Endodermal cell (in vitro differentiated cells): ENCODE results near the gene TTF2. TPM values are rescaled to one million over a fixed set of nuclear protein-coding genes. Genes with fewer than 3 reads are reported as not detected.

Experiments used
- DNase-seq: peaks from one replicate; pipeline ENCODE4 v3.0.0-alpha.2; 2017
- H3K27ac ChIP-seq: 2 replicates; pipeline ENCODE4 v1.5.1; 2013; ENCODE audit warnings: mild to moderate bottlenecking, low read depth, low read length, moderate library complexity
- H3K27me3 ChIP-seq: 2 replicates; pipeline ENCODE4 v1.6.1; 2013; ENCODE audit warnings: mild to moderate bottlenecking, low read length, moderate library complexity; ENCODE audit not compliant: insufficient read depth, control insufficient read depth, poor library complexity, severe bottlenecking
- H3K36me3 ChIP-seq: 2 replicates; pipeline ENCODE4 v1.7.0; 2013; ENCODE audit warnings: mild to moderate bottlenecking, low read length, moderate library complexity; ENCODE audit not compliant: control insufficient read depth, insufficient read depth
- H3K4me1 ChIP-seq: one replicate; pipeline ENCODE4 v1.7.0; 2013; ENCODE audit warnings: low read length; ENCODE audit not compliant: control insufficient read depth, insufficient read depth
- H3K4me3 ChIP-seq: 2 replicates; pipeline ENCODE4 v1.5.1; 2013; ENCODE audit warnings: mild to moderate bottlenecking, low read length, moderate library complexity
- H3K9ac ChIP-seq: 2 replicates; pipeline ENCODE4 v1.6.1; 2013; ENCODE audit warnings: mild to moderate bottlenecking, low read length, moderate library complexity; ENCODE audit not compliant: poor library complexity, severe bottlenecking; ENCODE audit errors: extremely low read depth
- H3K9me3 ChIP-seq: 2 replicates; pipeline ENCODE4 v1.6.1; 2013; ENCODE audit warnings: mild to moderate bottlenecking, low read length, moderate library complexity; ENCODE audit not compliant: control insufficient read depth
- H3K27ac Mint-ChIP-seq: 2 replicates; pipeline ENCODE4 v1.8.0; 2020; ENCODE audit warnings: mixed read lengths
- H3K27me3 Mint-ChIP-seq: 2 replicates; pipeline ENCODE4 v1.8.0; 2021; ENCODE audit warnings: mild to moderate bottlenecking, mixed read lengths; ENCODE audit not compliant: insufficient read depth
- H3K36me3 Mint-ChIP-seq: 2 replicates; pipeline ENCODE4 v1.8.0; 2020; ENCODE audit warnings: low read depth, mixed read lengths
- H3K4me1 Mint-ChIP-seq: 2 replicates; pipeline ENCODE4 v1.8.0; 2020; ENCODE audit warnings: mixed read lengths
- H3K4me3 Mint-ChIP-seq: 2 replicates; pipeline ENCODE4 v1.8.0; 2020; ENCODE audit warnings: mild to moderate bottlenecking, moderate library complexity, mixed read lengths
- H3K9me3 Mint-ChIP-seq: 2 replicates; pipeline ENCODE4 v1.8.0; 2020; ENCODE audit warnings: mild to moderate bottlenecking, mixed read lengths
- CTCF ChIP-seq: fragments of 200-600 bp; sonication (generic); conservative IDR thresholded peaks from 2 replicates; pipeline ENCODE4 v1.5.0; 2021; ENCODE audit warnings: antibody characterized with exemption, mild to moderate bottlenecking
- WGBS, 2 experiments: methylation state at CpG; one replicate each; pipeline versions ENCODE4 v1.1.5 to v1.1.7; 2013; ENCODE audit warnings: missing lambda C conversion rate in 2 of 2, mixed read lengths in 1 of 2; ENCODE audit not compliant: insufficient coverage in 1 of 2, insufficient read length in 1 of 2; 5-methylcytosine and 5-hydroxymethylcytosine counted together
- total RNA-seq, 2 donors: library from RNA; stranded (reverse); fragmentation: NEBNext Ultra II Directional in 1 of 2; extraction: Animal tissue kit (Norgen Biotek cat#: 25700) in 1 of 2; gene quantifications; 2 replicates in 1 of 2; 3 replicates in 1 of 2; pipeline ENCODE4 v1.2.1, GENCODE V29; 2021

Gene TTF2
- total RNA-seq, 2 donors from 2014 or later, result 70.9 to 71.9 TPM

- Histone ChIP-seq H3K27ac (no peak overlapping the region), H3K4me1 (no peaks in the 10 kb centered on the region), H3K4me3 (no peak overlapping the region), H3K9ac (no peak overlapping the region), H3K36me3 (no peaks in the 10 kb centered on the region), H3K9me3 (no peaks in the 10 kb centered on the region), H3K27me3 (no peaks in the 10 kb centered on the region)
- DNase-seq, result no peak
- no peak for TF ChIP-seq CTCF
- Mint-ChIP-seq H3K36me3 (no peaks in the 10 kb centered on the region), H3K27me3 (no peaks in the 10 kb centered on the region), H3K9me3 (no peaks in the 10 kb centered on the region), H3K27ac (no peak overlapping the region), H3K4me3 (no peak overlapping the region), H3K4me1 (peaks cover 8% of the 10 kb centered on the region)
- 74 to 100% methylated on average over 1 of the region's 1 CpG for WGBS, 2 experiments
These were observed 29.8 kb upstream of the TTF2 start for GRCh38 chr1:117030271-117030877.

- DNase-seq, result no peak
- no peak overlapping the region for H3K4me3 Mint-ChIP-seq
- no peaks in the 10 kb centered on the region for H3K9me3 ChIP-seq
- no peak overlapping the region for H3K27ac Mint-ChIP-seq
- no peak overlapping the region for H3K4me3 ChIP-seq
- H3K27me3 Mint-ChIP-seq, result no peaks in the 10 kb centered on the region
- no peaks in the 10 kb centered on the region for H3K27me3 ChIP-seq
- H3K36me3 Mint-ChIP-seq, result no peaks in the 10 kb centered on the region
- H3K27ac ChIP-seq, result no peak overlapping the region
- no peaks in the 10 kb centered on the region for H3K4me1 ChIP-seq
- peaks cover 15% of the 10 kb centered on the region for H3K4me1 Mint-ChIP-seq
- H3K9me3 Mint-ChIP-seq, result no peaks in the 10 kb centered on the region
- 93 to 100% methylated on average over 3 of the region's 3 CpGs for WGBS, 2 experiments
- H3K9ac ChIP-seq, result no peak overlapping the region
- H3K36me3 ChIP-seq, result no peaks in the 10 kb centered on the region
- TF ChIP-seq CTCF, result no peak
These were observed 27.9 kb upstream of the TTF2 start for GRCh38 chr1:117032266-117032665.

- H3K9me3 ChIP-seq, result no peaks in the 10 kb centered on the region
- no peaks in the 10 kb centered on the region for H3K4me1 ChIP-seq
- Mint-ChIP-seq H3K27me3 (no peaks in the 10 kb centered on the region), H3K36me3 (no peaks in the 10 kb centered on the region), H3K4me3 (no peak overlapping the region), H3K27ac (no peak overlapping the region), H3K9me3 (no peaks in the 10 kb centered on the region), H3K4me1 (peaks cover 15% of the 10 kb centered on the region)
- H3K9ac ChIP-seq, result no peak overlapping the region
- H3K27me3 ChIP-seq, result no peaks in the 10 kb centered on the region
- WGBS, 2 experiments, result 90 to 92% methylated on average over 10 to 11 of the region's 11 CpGs
- no peak for DNase-seq
- H3K36me3 ChIP-seq, result no peaks in the 10 kb centered on the region
- no peak for TF ChIP-seq CTCF
- H3K27ac ChIP-seq, result no peak overlapping the region
- H3K4me3 ChIP-seq, result no peak overlapping the region
These were observed 27.2 kb upstream of the TTF2 start for GRCh38 chr1:117032681-117033539.
